HCT116 (cell line): Measurements from ENCODE around the gene ACSM3. TPM values are rescaled to one million over a fixed set of nuclear protein-coding genes. Genes with fewer than 3 reads are reported as not detected.
A peak's percentile ranks its signal among the peaks of the same experiment; 100 is the strongest.

Experiments
- EGR1 ChIP-seq: IDR thresholded peaks from 2 replicates; pipeline ENCODE4 v1.6.1; 2012; ENCODE audit warnings: low read depth
- EZH2 ChIP-seq: fragments of 200-600 bp; sonication (generic); IDR thresholded peaks from 2 replicates; pipeline ENCODE4 v1.6.1; 2017; ENCODE audit warnings: antibody characterized with exemption, mixed run types
- EZH2phosphoT487 ChIP-seq: fragments of 200-600 bp; IDR thresholded peaks from 2 replicates; pipeline ENCODE4 v1.6.1; 2018; ENCODE audit warnings: antibody characterized with exemption, borderline replicate concordance
- MAX ChIP-seq: IDR thresholded peaks from 2 replicates; pipeline ENCODE4 v1.6.1; 2012
- SIN3A ChIP-seq: IDR thresholded peaks from 2 replicates; pipeline ENCODE4 v1.6.1; 2012; ENCODE audit warnings: low read depth
- SRF ChIP-seq: IDR thresholded peaks from 2 replicates; pipeline ENCODE4 v1.6.1; 2012; ENCODE audit warnings: low read depth
- total RNA-seq: library from RNA; stranded (reverse); gene quantifications from one replicate; pipeline ENCODE4 v1.2.1, GENCODE V29; 2021; ENCODE audit not compliant: unreplicated experiment
- TF ChIP-seq, protein P1 (sequence below): IDR thresholded peaks from 2 replicates; pipeline ENCODE4 v1.6.1; 2012; ENCODE audit warnings: low read depth
- TF ChIP-seq, protein P2 (sequence below): IDR thresholded peaks from 2 replicates; pipeline ENCODE4 v1.6.1; 2011; ENCODE audit warnings: mild to moderate bottlenecking, low read length, moderate library complexity; ENCODE audit not compliant: insufficient replicate concordance; ENCODE audit errors: extremely low read depth

ACSM3 gene
- total RNA-seq, 1 experiment from 2014 or later, result 15.0 TPM

DNA sequence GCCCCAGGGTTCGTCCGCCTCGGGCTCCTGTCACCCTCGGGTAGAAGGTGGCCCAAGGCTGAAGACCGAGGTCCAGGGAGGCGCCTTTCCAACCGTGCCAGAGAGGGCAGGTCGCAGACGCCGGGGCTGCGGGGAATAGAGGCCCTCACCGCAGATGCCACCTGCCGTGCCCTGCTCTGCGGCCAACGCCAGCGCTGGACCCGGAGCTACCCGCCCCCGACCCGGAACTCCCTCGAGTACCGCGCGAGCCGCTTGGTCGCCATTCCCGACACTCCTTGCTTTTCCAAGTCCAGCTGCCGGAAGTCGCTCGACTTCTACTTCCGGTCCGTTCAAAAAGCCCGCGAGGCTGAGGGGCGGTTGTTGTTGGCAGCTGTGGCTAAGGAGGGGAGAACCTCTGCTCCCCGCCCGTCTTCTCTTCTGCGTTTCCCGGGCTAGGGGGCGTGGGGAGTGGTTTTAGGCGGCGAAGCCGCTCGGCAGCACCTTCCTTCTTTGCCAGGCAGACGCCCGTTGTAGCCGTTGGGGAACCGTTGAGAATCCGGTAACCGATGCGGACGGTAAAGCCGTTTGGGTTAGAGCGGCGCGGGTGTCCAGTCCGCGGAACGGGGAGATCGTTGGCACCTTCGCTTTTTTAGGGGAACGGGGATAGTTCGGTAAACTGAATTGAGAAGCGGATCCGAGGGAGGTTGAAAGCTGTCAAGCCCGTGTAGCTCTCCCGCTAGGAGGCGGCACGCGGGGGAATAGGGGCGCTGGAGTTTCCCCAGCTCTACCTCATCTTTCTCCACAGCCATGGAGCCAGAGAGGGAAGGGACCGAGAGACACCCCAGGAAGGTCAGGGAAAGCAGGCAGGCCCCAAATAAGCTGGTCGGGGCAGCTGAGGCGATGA lies 42.6 kb downstream of the ACSM3 start, which contains the start of the genes ERI2 and REXO5 (continued):
- TF ChIP-seq, protein P1, sequence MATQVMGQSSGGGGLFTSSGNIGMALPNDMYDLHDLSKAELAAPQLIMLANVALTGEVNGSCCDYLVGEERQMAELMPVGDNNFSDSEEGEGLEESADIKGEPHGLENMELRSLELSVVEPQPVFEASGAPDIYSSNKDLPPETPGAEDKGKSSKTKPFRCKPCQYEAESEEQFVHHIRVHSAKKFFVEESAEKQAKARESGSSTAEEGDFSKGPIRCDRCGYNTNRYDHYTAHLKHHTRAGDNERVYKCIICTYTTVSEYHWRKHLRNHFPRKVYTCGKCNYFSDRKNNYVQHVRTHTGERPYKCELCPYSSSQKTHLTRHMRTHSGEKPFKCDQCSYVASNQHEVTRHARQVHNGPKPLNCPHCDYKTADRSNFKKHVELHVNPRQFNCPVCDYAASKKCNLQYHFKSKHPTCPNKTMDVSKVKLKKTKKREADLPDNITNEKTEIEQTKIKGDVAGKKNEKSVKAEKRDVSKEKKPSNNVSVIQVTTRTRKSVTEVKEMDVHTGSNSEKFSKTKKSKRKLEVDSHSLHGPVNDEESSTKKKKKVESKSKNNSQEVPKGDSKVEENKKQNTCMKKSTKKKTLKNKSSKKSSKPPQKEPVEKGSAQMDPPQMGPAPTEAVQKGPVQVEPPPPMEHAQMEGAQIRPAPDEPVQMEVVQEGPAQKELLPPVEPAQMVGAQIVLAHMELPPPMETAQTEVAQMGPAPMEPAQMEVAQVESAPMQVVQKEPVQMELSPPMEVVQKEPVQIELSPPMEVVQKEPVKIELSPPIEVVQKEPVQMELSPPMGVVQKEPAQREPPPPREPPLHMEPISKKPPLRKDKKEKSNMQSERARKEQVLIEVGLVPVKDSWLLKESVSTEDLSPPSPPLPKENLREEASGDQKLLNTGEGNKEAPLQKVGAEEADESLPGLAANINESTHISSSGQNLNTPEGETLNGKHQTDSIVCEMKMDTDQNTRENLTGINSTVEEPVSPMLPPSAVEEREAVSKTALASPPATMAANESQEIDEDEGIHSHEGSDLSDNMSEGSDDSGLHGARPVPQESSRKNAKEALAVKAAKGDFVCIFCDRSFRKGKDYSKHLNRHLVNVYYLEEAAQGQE, result no peak
- TF ChIP-seq MAX (peak; percentile 90), EZH2 (no peak), EZH2phosphoT487 (no peak), EGR1 (peak; percentile 51), SRF (no peak; the same call in 1 of the 2 replicates), SIN3A (peak; percentile 92)
- TF ChIP-seq, protein P2, sequence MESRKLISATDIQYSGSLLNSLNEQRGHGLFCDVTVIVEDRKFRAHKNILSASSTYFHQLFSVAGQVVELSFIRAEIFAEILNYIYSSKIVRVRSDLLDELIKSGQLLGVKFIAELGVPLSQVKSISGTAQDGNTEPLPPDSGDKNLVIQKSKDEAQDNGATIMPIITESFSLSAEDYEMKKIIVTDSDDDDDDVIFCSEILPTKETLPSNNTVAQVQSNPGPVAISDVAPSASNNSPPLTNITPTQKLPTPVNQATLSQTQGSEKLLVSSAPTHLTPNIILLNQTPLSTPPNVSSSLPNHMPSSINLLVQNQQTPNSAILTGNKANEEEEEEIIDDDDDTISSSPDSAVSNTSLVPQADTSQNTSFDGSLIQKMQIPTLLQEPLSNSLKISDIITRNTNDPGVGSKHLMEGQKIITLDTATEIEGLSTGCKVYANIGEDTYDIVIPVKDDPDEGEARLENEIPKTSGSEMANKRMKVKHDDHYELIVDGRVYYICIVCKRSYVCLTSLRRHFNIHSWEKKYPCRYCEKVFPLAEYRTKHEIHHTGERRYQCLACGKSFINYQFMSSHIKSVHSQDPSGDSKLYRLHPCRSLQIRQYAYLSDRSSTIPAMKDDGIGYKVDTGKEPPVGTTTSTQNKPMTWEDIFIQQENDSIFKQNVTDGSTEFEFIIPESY, result peak; percentile 72
